HAP-1 (cell line): Measurements from ENCODE around the gene GALNT12.

Source experiments
- DNase-seq, 2 experiments: peaks; one replicate each; pipeline ENCODE4 v3.0.0-alpha.2; 2016 to 2020; ENCODE audit warnings: low spot score in 2 of 2
- H3K27me3 ChIP-seq: fragments of 250-450 bp; sonication (Bioruptor Pico); 2 replicates; pipeline ENCODE4 v1.5.1; 2020; ENCODE audit warnings: low read depth, mild to moderate bottlenecking, moderate library complexity
- H3K36me3 ChIP-seq: fragments of 250-450 bp; sonication (Bioruptor Pico); replicated peaks from 2 replicates; pipeline ENCODE4 v1.5.1; 2020; ENCODE audit warnings: mild to moderate bottlenecking
- H3K4me1 ChIP-seq: fragments of 250-450 bp; sonication (Bioruptor Pico); 2 replicates; pipeline ENCODE4 v1.5.1; 2020; ENCODE audit warnings: mild to moderate bottlenecking
- H3K4me3 ChIP-seq: fragments of 250-450 bp; sonication (Bioruptor Pico); 2 replicates; pipeline ENCODE4 v1.5.1; 2020; ENCODE audit warnings: mild to moderate bottlenecking, moderate library complexity
- H3K9me3 ChIP-seq: fragments of 250-450 bp; sonication (Bioruptor Pico); 2 replicates; pipeline ENCODE4 v1.5.1; 2020; ENCODE audit warnings: mild to moderate bottlenecking, moderate library complexity
- in situ Hi-C: fragments of 300-500 bp; cut with MboI; formaldehyde crosslinking; loops from 3 replicates; pipeline ENCODE4 v1.14.3; 2020; ENCODE audit warnings: low sequenced_read_pairs, inconsistent platforms, mixed read lengths

Gene GALNT12

DNA sequence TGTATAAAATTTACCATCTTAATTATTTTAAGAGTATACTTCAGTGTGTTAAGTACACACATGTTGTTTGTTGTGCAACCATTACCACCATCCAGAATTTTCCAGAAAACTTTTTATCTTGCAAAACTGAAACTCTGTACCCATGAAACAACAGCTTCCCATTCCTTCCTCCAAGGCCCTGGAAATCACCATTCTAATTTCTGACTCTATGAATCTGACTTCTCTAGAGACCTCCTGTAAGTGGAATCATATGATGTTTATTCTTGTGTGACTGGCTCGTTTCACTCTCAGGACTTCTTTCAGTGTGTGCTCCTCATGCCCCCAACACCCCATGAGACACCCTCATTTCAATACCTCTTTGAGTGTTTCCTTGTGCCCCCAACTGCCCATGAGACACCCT lies 75.8 kb downstream of the GALNT12 start:
- in situ Hi-C loops, result no loop called here
- no peaks in the 10 kb centered on the region for H3K9me3 ChIP-seq
- no peak for DNase-seq

GRCh38 chr9:98884849-98885248 lies 77.4 kb downstream of the GALNT12 start:
- Histone ChIP-seq H3K4me3 (no peak overlapping the region), H3K9me3 (no peaks in the 10 kb centered on the region), H3K4me1 (peaks cover 22% of the 10 kb centered on the region), H3K27me3 (peaks cover 18% of the 10 kb centered on the region), H3K36me3 (no peaks in the 10 kb centered on the region)
- in situ Hi-C loops, result no loop called here
- no peak for DNase-seq

More for the DNA sequence above, 75.8 kb downstream of the GALNT12 start:
- Histone ChIP-seq H3K36me3 (no peaks in the 10 kb centered on the region), H3K27me3 (peaks cover 19% of the 10 kb centered on the region), H3K4me3 (no peak overlapping the region), H3K4me1 (peaks cover 20% of the 10 kb centered on the region)

- Histone ChIP-seq H3K4me3 (no peak overlapping the region), H3K4me1 (peaks cover 22% of the 10 kb centered on the region), H3K27me3 (peaks cover 12% of the 10 kb centered on the region; the same call in 1 of the 2 replicates), H3K9me3 (no peaks in the 10 kb centered on the region), H3K36me3 (no peaks in the 10 kb centered on the region)
- in situ Hi-C loops, result no loop called here
- DNase-seq, result no peak
Measured at GRCh38 chr9:98885575-98886295, 78.3 kb downstream of the GALNT12 start.

GRCh38 chr9:98886691-98887229 lies 79.3 kb downstream of the GALNT12 start:
- Histone ChIP-seq H3K4me3 (no peak overlapping the region), H3K4me1 (peaks cover 22% of the 10 kb centered on the region), H3K27me3 (peaks cover 12% of the 10 kb centered on the region; the same call in 1 of the 2 replicates), H3K9me3 (no peaks in the 10 kb centered on the region), H3K36me3 (no peaks in the 10 kb centered on the region)
- in situ Hi-C loops, result no loop called here
- DNase-seq, result peak; percentile 24 to 39

- peaks cover 22% of the 10 kb centered on the region for H3K4me1 ChIP-seq
- DNase-seq, result peak; percentile 75 to 84
- H3K4me3 ChIP-seq, result no peak overlapping the region
- H3K36me3 ChIP-seq, result no peaks in the 10 kb centered on the region
- H3K9me3 ChIP-seq, result no peaks in the 10 kb centered on the region
- in situ Hi-C loops, result no loop called here
- H3K27me3 ChIP-seq, result 0 out of 2 replicates have a peak, but pooled peaks cover 4% of the 10 kb centered on the region
Measured at GRCh38 chr9:98887918-98888510, 80.5 kb downstream of the GALNT12 start.

- in situ Hi-C loops, result no loop called here
Measured at GRCh38 chr9:98888801-98889421, 81.4 kb downstream of the GALNT12 start.

DNA sequence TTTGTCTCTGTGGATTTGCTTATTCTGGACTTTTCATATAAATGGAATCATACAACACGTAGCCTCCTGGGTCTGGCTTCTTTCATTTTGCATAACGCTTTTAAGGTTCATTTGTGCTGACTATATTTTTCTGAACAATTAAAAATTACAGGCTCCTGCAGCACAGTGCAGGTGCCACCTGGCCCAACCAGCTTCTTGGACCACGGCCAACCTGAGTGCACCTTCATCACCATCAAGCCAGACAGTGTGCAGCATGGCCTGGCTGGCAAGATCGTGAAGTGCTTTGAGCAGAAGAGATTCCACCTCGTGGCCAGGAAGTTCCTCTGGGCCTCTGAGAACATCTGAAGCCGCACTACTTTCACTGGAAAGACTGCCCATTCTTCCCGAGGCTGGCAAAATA lies 82.8 kb downstream of the GALNT12 start:
- no peaks in the 10 kb centered on the region for H3K9me3 ChIP-seq
- H3K4me3 ChIP-seq, result no peak overlapping the region
- H3K27me3 ChIP-seq, result no peaks in the 10 kb centered on the region
- no peaks in the 10 kb centered on the region for H3K36me3 ChIP-seq
- H3K4me1 ChIP-seq, result peaks cover 29% of the 10 kb centered on the region
- in situ Hi-C loops, result no loop called here
- DNase-seq, result no peak

More at GRCh38 chr9:98888801-98889421, 81.4 kb downstream of the GALNT12 start:
- Histone ChIP-seq H3K36me3 (no peaks in the 10 kb centered on the region), H3K9me3 (no peaks in the 10 kb centered on the region), H3K27me3 (0 out of 2 replicates have a peak, but pooled peaks cover 2% of the 10 kb centered on the region), H3K4me3 (no peak overlapping the region), H3K4me1 (peaks cover 22% of the 10 kb centered on the region)
- DNase-seq, result no peak

DNA sequence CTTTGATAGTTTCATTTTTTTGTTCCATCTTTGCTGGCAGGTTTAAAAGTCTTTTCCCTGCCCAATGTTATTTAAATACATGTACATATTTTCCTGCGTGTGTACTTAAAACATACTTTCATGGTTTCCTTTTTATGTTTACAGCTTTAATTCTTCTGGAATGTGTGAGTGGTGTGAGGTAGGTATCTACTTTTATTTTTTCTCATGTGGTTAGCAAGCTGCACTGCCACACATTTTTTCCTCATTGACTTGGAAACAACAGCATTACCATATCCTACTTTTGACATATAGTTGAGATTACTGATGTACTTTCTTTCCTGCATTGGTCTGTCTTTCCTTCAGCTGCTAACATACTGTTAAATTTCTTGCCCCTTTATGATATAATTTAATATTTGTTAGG lies 84.8 kb downstream of the GALNT12 start:
- H3K4me1 ChIP-seq, result peaks cover 19% of the 10 kb centered on the region
- 0 out of 2 replicates have a peak, but pooled peaks cover 4% of the 10 kb centered on the region for H3K9me3 ChIP-seq
- H3K4me3 ChIP-seq, result no peak overlapping the region
- no peaks in the 10 kb centered on the region for H3K36me3 ChIP-seq
- in situ Hi-C loops, result no loop called here
- H3K27me3 ChIP-seq, result no peaks in the 10 kb centered on the region
- DNase-seq, result no peak

DNA sequence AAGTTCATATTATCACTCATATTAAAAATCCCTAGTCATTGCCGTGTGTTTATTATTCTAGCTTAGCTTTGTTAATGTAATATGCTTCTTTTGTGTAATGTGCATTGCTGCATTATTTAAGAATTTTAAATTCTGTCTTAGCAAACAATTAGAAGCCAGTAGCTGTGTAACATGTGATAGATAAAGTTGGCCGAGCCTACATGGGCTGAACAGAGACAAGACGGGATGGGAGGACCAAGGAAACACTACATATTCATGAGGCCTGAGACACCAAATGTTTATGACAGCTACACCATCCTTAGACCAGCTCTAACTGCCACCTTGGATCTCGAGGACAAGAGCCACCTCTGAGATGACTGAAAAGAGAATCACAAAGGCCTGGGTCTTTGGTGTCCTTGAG lies 85.2 kb downstream of the GALNT12 start:
- Histone ChIP-seq H3K9me3 (0 out of 2 replicates have a peak, but pooled peaks cover 4% of the 10 kb centered on the region), H3K4me3 (no peak overlapping the region), H3K36me3 (no peaks in the 10 kb centered on the region), H3K4me1 (peaks cover 15% of the 10 kb centered on the region), H3K27me3 (no peaks in the 10 kb centered on the region)
- in situ Hi-C loops, result no loop called here
- DNase-seq, result no peak

- H3K4me1 ChIP-seq, result peaks cover 10% of the 10 kb centered on the region
- in situ Hi-C loops, result no loop called here
- 0 out of 2 replicates have a peak, but pooled peaks cover 4% of the 10 kb centered on the region for H3K9me3 ChIP-seq
- DNase-seq, result no peak
- no peaks in the 10 kb centered on the region for H3K36me3 ChIP-seq
- H3K27me3 ChIP-seq, result no peaks in the 10 kb centered on the region
- H3K4me3 ChIP-seq, result no peak overlapping the region
Measured at GRCh38 chr9:98894171-98894570, 86.7 kb downstream of the GALNT12 start.

GRCh38 chr9:98894761-98895160 lies 87.3 kb downstream of the GALNT12 start:
- peaks cover 10% of the 10 kb centered on the region for H3K4me1 ChIP-seq
- H3K36me3 ChIP-seq, result no peaks in the 10 kb centered on the region
- H3K9me3 ChIP-seq, result 0 out of 2 replicates have a peak, but pooled peaks cover 4% of the 10 kb centered on the region
- in situ Hi-C loops, result no loop called here
- no peaks in the 10 kb centered on the region for H3K27me3 ChIP-seq
- DNase-seq, result no peak
- H3K4me3 ChIP-seq, result no peak overlapping the region

GRCh38 chr9:98896632-98897031 lies 89.2 kb downstream of the GALNT12 start:
- H3K4me3 ChIP-seq, result no peak overlapping the region
- H3K4me1 ChIP-seq, result peaks cover 10% of the 10 kb centered on the region
- no peak for DNase-seq
- H3K9me3 ChIP-seq, result 0 out of 2 replicates have a peak, but pooled peaks cover 4% of the 10 kb centered on the region
- in situ Hi-C loops, result no loop called here
- H3K36me3 ChIP-seq, result no peaks in the 10 kb centered on the region
- no peaks in the 10 kb centered on the region for H3K27me3 ChIP-seq

- Histone ChIP-seq H3K4me1 (peaks cover 10% of the 10 kb centered on the region), H3K9me3 (0 out of 2 replicates have a peak, but pooled peaks cover 4% of the 10 kb centered on the region), H3K36me3 (no peaks in the 10 kb centered on the region), H3K4me3 (no peak overlapping the region), H3K27me3 (no peaks in the 10 kb centered on the region)
- DNase-seq, result no peak
- in situ Hi-C loops, result no loop called here
Measured at GRCh38 chr9:98897745-98898144, 90.3 kb downstream of the GALNT12 start.
